Mucosa of rectum (tissue), 2 donors: ENCODE data around the gene HYAL3.
"Not testable (repeated sequence)": the region's sequence is repeated elsewhere in the genome, so short reads cannot be mapped to it uniquely, and the experiment has no call there.

Source experiments
- H3K27ac ChIP-seq, 2 donors: one replicate each; pipeline ENCODE4 v1.7.0; 2013; ENCODE audit warnings: inconsistent platforms in 2 of 2, low read depth in 2 of 2, low read length in 2 of 2
- H3K27me3 ChIP-seq, 2 donors: one replicate each; pipeline ENCODE4 v1.7.0; 2013; ENCODE audit warnings: low read length in 2 of 2; ENCODE audit not compliant: control insufficient read depth in 2 of 2, insufficient read depth in 2 of 2
- H3K36me3 ChIP-seq, 2 donors: one replicate each; pipeline ENCODE4 v1.7.0; 2013; ENCODE audit warnings: low read length in 2 of 2; ENCODE audit not compliant: control insufficient read depth in 2 of 2, insufficient read depth in 2 of 2
- H3K4me1 ChIP-seq, 2 donors: one replicate each; pipeline ENCODE4 v1.7.0; 2013; ENCODE audit warnings: low read length in 2 of 2, mild to moderate bottlenecking in 1 of 2; ENCODE audit not compliant: control insufficient read depth in 2 of 2, insufficient read depth in 2 of 2
- H3K4me3 ChIP-seq, 2 donors: one replicate each; pipeline ENCODE4 v1.7.0; 2013; ENCODE audit warnings: low read length in 2 of 2
- H3K9ac ChIP-seq, 2 donors: one replicate each; pipeline ENCODE4 v1.7.0; 2013; ENCODE audit warnings: low read length in 2 of 2, low read depth in 1 of 2, mild to moderate bottlenecking in 1 of 2
- H3K9me3 ChIP-seq, 2 donors: one replicate each; pipeline ENCODE4 v1.7.0; 2013; ENCODE audit warnings: low read length in 2 of 2; ENCODE audit not compliant: control insufficient read depth in 2 of 2
- donor health status: healthy.
- donor health status: Normal muscosa, but diverticular disease.

The HYAL3 gene

DNA sequence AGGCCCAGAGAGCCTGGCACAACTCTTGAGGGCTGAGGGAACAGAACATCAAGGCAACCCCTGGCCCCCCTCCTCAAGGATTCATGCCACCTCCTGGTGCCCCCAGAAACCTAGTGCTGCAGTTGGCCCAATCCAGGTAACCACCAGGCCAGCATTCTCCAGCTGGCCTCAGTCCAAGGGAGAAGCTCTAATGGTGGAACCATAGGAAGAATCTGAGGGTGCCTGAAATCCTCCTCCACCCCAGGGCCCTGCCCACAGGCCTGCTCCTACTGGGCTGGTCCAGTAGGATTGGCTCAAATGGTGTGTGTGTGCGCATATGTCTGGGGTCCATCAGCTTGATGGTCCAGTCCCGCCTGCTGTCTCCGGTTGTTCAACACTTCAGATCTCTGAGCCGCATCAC is 15.6 kb upstream of the HYAL3 start:
- peaks cover 36 to 39% of the 10 kb centered on the region in 2 donors for H3K4me1 ChIP-seq
- H3K27me3 ChIP-seq = no peaks in the 10 kb centered on the region
- H3K27ac ChIP-seq = no peak overlapping the region
- H3K9ac ChIP-seq = no peak overlapping the region
- no peak overlapping the region for H3K4me3 ChIP-seq
- H3K9me3 ChIP-seq = no peaks in the 10 kb centered on the region
- H3K36me3 ChIP-seq = peaks cover 2 to 8% of the 10 kb centered on the region in 2 donors

DNA sequence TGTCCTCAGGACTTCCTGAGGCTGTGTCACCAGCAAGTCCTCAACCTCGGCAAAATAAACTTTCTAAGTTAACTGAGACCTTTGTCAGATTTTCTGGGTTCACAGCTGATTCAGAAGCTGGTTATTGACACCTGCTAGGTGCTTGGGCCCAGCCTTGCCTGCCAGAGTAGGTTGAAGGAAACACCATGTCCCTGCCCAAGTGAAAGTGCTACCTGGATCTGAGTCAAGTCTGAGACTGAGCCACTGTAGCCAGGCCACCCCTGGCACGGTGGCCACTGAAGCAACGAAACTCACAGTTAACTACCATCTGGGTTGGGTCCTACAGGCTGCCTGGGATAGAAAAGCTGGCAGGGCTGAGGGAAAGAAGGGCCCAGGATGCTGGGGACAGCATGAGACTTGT is 15.1 kb upstream of the HYAL3 start:
- H3K27me3 ChIP-seq = no peaks in the 10 kb centered on the region
- H3K36me3 ChIP-seq = peaks cover 2 to 3% of the 10 kb centered on the region in 2 donors
- no peak overlapping the region for H3K9ac ChIP-seq
- no peak overlapping the region for H3K4me3 ChIP-seq
- no peaks in the 10 kb centered on the region for H3K9me3 ChIP-seq
- no peak overlapping the region for H3K27ac ChIP-seq
- peaks cover 31 to 35% of the 10 kb centered on the region in 2 donors for H3K4me1 ChIP-seq

DNA sequence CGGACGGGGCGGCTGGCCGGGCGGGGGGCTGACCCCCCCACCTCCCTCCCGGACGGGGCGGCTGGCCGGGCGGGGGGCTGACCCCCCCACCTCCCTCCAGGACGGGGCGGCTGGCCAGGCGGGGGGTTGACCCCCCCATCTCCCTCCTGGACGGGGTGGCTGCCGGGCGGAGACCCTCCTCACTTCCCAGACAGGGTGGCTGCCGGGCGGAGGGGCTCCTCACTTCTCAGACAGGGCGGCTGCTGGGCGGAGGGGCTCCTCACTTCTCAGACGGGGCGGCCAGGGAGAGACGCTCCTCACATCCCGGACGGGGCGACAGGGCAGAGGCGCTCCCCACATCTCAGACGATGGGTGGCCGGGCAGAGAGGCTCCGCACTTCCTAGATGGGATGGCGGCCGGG is 12.8 kb upstream of the HYAL3 start:
- not testable (repeated sequence) for H3K36me3 ChIP-seq, H3K9ac ChIP-seq, H3K4me3 ChIP-seq, H3K27ac ChIP-seq, H3K9me3 ChIP-seq, H3K27me3 ChIP-seq
- peaks cover 9 to 12% of the 10 kb centered on the region in 2 donors for H3K4me1 ChIP-seq

DNA sequence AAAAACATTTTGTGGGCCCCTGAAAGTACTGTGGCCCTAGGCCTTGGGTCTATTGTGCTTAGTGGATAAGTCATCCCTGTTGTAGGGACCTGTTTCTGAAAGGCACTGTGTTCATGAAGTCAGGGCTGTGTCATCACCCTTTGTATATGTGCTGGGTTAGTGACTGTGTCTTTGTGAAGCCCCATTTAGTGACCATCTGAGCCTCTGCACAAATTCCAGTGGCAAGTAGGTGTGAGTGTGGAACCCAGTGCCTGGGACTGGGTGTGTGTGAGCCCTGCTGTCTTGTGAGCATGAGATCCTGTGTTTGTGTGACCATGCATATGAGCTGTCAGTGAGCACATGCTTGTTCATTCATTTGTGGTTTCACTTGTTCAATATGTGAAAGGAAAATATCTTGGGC is 5.4 kb upstream of the HYAL3 start:
- Histone ChIP-seq H3K36me3 (no peaks in the 10 kb centered on the region), H3K4me1 (peaks cover 16 to 21% of the 10 kb centered on the region in 2 donors), H3K9me3 (no peaks in the 10 kb centered on the region), H3K27me3 (no peaks in the 10 kb centered on the region), H3K4me3 (no peak overlapping the region), H3K9ac (no peak overlapping the region), H3K27ac (no peak overlapping the region)

DNA sequence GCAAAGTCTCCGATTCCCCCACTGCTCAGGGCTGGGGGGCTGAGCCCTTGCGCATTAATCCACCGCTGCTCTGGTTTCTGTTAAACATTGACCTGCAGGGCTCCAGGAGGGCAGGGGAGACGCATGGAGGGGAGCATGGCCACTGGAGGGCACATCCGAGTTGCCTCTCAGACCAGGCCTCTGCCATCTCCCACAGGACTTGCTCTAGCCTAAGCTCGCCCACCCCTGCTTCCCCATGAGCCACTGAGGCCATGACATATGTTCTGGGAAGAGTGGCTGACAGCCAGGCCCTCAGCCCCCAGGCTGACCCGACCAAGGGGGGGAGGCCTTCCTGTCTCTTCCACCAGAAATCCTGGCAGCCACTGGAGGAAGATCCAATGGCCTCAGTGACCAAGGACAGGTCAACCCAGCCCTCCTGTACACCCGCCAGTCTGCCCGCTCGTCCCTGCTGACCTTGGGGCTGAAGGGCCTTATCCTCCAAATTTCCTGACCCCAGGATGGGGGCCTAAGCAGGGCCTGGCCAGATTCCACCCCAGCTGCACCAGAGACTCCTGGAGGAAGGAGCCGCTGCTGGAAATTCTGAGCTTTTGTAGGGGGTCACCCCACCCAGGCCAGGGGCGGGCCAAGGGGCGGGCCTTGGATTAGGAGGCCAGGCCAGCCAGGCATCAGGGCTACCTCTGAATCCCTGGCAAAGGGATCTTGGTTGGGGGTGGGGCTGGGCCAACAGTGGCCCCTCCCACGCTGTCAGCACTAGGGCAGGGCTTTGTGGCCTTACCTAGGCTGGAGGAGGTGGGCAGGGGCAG is 4.0 kb upstream of the HYAL3 start, which contains the start of gene HYAL1:
Gene HYAL1 (minus strand): TSS at position 562 of the 803 bp plus-strand sequence. CDS start 618 bp downstream, outside the sequence.
- no peaks in the 10 kb centered on the region for H3K9me3 ChIP-seq
- no peaks in the 10 kb centered on the region for H3K36me3 ChIP-seq
- no peak within 1 kb of the TSS for H3K4me3 ChIP-seq
- peak within 1 kb of the TSS in 1 of 2 donors; percentile 61 for H3K9ac ChIP-seq
- peak within 1 kb of the TSS; percentile 19 to 58 for H3K27ac ChIP-seq
- peaks cover 25 to 31% of the 10 kb centered on the region in 2 donors for H3K4me1 ChIP-seq
- H3K27me3 ChIP-seq = no peaks in the 10 kb centered on the region

DNA sequence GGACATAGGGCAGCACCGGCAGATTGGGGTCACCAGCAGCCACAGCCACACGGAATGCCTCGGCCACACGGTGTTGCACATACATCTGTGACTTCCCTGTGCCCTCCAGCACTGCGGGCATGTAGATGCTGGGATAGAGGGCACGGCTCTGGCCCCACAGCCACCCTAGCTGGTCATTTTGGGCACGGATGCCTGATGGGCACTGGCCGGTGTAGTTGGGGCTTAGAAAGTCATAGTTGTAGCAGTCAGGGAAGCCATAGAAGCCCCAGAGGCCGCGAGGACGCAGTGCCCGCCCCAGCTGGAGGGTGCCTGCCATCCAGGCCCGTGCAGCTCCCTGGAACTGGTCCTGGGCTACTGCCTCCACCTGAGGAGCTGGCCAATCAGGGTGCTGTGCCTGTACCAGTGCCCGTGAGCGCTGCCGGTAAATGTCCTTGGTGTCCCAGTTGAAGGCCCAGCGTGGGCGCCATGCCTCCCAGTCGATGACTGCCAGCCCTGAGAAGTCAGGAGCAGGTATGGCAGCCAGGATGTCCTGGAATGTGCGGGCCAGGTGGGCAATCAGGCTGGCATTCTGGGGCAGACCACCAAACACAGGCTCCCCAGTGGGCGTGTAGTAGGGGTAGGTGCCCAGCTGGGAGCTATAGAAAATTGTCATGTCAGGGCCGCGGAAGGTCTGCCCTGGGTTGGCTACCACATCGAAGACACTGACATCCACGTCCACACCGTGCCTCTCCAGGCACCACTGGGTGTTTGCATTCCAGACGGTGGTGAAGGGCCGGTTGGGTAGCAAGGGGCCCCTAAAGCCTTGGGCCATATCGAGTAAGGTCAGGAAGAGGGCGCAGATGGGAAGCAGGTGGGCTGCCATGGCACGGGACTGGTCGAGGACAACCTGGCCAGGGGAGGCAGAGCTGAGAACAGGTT is 3.1 kb upstream of the HYAL3 start:
- Histone ChIP-seq H3K36me3 (no peaks in the 10 kb centered on the region), H3K9me3 (no peaks in the 10 kb centered on the region), H3K9ac (no peak overlapping the region), H3K4me3 (no peak overlapping the region), H3K27me3 (no peaks in the 10 kb centered on the region), H3K4me1 (peaks cover 28 to 34% of the 10 kb centered on the region in 2 donors), H3K27ac (peak overlapping the region in 1 of 2 donors; percentile 19)

DNA sequence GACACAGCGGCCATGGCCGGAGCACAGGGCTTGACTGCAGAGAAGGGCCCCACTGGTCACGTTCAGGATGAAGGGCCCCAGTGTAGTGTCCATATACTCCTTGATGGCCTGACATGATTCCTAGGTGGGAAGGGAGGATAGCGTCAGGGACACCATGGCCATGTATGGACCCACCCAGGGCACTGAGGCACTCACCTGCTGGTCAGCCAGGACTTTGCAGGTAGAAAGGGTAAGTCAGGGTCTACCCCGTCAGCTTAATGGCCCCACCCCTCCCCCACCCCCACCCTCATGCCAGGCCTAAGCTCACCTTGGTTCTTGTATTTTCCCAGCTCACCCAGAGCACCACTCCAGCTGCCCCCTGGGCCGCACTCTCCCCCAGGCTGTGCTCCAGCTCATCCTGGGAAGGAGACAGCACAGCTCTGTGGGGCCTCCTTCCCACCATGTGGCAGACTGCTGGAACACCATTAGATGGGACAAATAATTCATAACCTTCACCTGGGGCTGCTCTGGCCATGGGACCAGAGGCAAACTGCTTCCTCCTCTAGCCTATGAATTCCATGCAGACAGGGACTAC is 1.6 kb upstream of the HYAL3 start:
- Histone ChIP-seq H3K4me1 (peaks cover 28 to 34% of the 10 kb centered on the region in 2 donors), H3K27me3 (no peaks in the 10 kb centered on the region), H3K36me3 (no peaks in the 10 kb centered on the region), H3K27ac (peak overlapping the region; percentile 88 to 93), H3K9ac (peak overlapping the region; percentile 69 to 82), H3K4me3 (peak overlapping the region in 1 of 2 donors; percentile 66), H3K9me3 (no peaks in the 10 kb centered on the region)

DNA sequence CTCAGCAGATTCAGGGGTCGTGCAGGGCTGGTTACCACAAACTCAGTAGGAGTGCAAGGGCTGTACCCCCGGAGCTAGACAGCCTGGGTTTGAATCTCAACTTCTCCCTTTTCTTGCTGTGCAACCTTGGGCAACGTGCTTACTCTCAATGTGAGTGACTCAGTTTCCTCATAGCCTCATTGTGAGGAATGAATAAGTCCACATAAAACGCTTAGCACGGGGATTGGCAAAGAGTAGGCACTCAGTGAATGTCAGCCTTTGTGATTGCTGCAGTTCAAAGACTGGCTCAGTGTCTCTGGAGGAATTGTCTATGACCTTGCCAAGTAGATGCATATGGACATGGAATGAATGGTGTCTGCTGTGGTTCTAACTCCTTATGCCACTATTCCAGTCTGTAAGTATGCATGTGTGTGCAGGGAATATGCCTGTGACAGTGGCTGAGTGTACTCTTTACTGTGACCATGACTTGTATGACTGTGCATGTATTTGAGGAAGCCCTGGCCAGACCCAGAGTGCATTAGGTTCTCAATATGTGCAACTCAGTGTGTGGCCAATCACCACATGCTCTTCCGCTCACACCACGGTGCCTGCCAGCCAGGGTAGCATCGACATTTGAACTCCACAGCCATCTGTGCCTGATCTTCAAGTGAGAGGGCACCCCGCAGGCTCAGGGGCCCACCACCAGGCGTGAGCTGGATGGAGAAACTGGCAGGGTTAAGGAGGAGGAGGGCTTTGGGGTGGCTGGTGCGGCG is 900 bp upstream of the HYAL3 start:
- Histone ChIP-seq H3K27ac (peak overlapping the region; percentile 88 to 93), H3K9me3 (no peaks in the 10 kb centered on the region), H3K36me3 (no peaks in the 10 kb centered on the region), H3K27me3 (no peaks in the 10 kb centered on the region), H3K9ac (peak overlapping the region; percentile 69 to 82), H3K4me3 (peak overlapping the region; percentile 66 to 70), H3K4me1 (peaks cover 28 to 34% of the 10 kb centered on the region in 2 donors)

DNA sequence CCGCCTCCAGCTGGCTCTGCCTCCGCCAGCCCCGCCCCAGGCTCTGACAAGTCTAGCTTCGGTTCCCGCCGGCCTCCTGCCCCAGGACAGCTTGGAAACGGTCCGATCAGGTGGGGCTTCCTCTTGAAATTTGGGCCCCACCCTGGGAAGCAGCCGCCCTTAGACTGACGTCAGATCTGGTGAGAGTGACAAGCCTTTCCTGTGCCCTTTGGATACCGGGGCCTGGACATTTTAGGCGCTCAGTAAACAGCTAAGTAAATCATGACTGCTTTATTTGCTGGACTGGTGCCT is 378 bp upstream of the HYAL3 start:
- peak overlapping the region; percentile 88 to 93 for H3K27ac ChIP-seq
- peaks cover 28 to 34% of the 10 kb centered on the region in 2 donors for H3K4me1 ChIP-seq
- no peaks in the 10 kb centered on the region for H3K27me3 ChIP-seq
- H3K9ac ChIP-seq = peak overlapping the region; percentile 69 to 82
- no peaks in the 10 kb centered on the region for H3K36me3 ChIP-seq
- no peaks in the 10 kb centered on the region for H3K9me3 ChIP-seq
- H3K4me3 ChIP-seq = peak overlapping the region; percentile 66 to 70
